Measurements from ENCODE around the gene CREB5.
"Not testable (repeated sequence)": the region's sequence is repeated elsewhere in the genome, so short reads cannot be mapped to it uniquely, and the experiment has no call there.

Gene CREB5

GRCh38 chr7:28411876-28412662 lies at the start of gene CREB5:
Gene CREB5 (plus strand): TSS chr7:28412518. CDS start chr7:28412915, 397 bp downstream.
- peak; percentile 85 for DNase-seq (ENCODE audit: low spot score)

DNA sequence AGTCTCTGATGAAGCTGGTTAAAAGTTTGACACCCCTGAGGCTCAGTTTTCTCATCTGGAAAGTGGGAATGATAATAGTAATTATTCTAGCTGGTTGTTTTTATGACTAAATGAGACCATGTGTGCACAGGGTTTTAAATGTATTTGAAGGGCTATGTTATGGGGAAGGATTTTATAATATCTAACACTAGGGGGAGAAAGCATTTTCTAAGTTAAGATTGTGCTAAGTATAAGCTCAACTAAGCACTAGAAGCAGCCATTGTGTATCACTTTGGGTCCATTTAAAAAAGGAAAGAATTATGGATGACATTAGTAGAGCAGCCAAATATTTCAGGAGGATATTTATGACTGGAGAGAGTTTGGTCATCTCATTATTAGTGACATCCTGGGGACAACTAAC lies 49.5 kb upstream of the CREB5 start:
- DNase-seq (ENCODE audit: low spot score): no peak

- no peak for DNase-seq (ENCODE audit: low spot score)
These were observed 48.2 kb upstream of the CREB5 start for GRCh38 chr7:28364082-28364481.

DNA sequence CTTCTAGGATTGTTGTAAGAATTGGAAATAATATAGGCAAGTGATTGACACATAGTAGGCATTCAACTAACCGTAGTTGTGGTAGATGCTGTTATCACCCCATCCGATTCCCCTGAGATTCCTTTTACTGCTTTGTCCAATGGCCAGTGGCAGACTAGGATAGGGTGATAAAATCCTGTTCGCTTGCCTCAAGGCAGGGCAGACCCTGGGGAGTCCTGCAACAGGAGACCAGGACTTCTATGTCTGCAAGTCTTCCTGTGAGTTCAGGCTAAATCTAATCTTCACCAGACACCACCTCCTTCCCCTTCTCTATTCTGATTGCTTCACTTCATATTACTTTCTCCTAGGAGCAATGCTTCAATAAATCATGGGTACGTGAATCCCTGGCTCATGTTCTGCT lies 42.8 kb upstream of the CREB5 start:
- DNase-seq (ENCODE audit: low spot score): no peak

DNA sequence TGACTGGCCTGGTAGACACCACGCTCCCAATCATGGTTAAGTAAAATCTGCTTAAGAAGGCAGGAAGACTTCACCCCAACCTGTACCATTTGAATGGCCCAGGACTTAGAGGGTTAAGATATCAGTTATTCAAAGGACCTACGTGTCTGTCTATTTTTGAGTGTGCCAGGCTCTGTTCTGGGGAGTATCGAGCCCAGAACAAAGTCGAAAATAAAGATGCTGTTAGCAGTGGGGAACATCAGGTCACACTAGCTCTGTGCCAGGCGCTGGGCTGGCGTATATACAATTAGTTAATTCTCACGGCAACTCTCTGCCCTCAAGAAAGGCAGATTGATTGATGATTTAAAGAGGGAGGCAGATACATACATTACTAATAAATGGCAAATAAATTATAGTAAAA lies 40.5 kb upstream of the CREB5 start:
- DNase-seq (ENCODE audit: low spot score): no peak

- DNase-seq (ENCODE audit: low spot score): no peak
These were observed 38.3 kb upstream of the CREB5 start for GRCh38 chr7:28373990-28374389.

DNA sequence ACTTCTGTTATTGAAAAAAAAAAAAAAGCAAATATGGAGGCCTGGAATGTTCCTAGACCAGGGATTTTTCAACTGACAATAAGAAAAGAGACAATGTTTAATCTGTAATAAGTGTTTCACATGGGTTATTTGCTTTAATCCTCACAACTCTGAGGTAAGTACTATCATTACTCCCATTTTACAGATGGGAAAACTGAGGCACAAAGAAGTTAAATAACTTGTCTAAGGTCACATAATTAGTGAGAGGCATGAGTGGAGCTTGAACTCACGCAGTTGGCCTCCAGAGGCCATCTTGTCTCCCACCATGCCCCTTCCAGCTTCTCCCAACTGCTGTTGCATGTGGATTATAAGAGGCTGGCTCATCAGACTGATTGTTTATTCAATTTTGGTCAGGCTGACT lies 36.6 kb upstream of the CREB5 start:
- no peak for DNase-seq (ENCODE audit: low spot score)

- no peak for DNase-seq (ENCODE audit: low spot score)
These were observed 35.7 kb upstream of the CREB5 start for GRCh38 chr7:28376634-28377033.

DNA sequence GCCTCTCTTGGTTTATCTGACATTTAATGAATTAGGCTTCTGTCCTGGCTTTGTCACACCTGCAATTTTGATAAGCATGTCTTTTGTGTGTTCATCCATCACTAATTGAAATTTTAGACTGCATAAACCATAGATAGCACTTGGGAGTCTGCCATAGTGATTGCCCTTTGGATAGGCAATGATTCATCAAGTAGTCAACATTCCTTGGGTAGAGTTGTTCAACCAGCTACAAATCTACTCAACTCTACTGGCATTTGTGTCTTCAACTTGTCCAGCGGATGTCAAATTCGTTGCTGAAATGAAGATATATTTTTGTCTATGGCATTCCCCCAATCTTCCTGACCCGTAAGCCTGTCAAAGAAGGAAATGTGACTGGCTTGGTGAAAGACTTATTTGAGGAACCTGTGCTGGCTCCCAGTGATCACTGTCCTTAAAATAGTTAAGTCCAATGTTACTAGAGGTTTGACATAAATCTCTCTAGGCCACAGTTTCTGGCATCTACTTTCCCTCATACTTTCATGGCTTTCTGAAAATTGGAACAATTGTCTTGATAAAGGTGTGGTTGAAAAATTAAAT lies 33.7 kb upstream of the CREB5 start:
- no peak for DNase-seq (ENCODE audit: low spot score)

DNA sequence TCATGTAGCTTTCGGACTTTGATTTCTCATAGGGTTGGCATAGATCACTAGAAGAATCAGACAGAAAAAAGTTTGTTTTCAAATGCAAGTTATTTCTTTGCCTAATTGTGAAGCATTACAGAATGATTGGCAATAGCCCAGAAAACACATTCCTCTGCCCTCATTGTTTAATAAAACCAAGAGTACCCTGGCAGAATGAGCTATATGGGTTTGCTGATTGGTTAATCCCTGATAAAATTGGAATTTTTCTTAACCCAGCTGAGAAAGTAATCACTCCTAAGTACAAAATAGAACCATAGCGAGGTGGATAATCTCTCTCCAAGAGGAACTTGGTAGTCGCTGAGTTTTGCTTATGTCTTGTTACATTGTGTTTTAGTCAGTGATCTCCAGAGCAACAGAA lies 30.9 kb upstream of the CREB5 start:
- no peak for DNase-seq (ENCODE audit: low spot score)

GRCh38 chr7:28382144-28382543 lies 30.2 kb upstream of the CREB5 start:
- no peak for DNase-seq (ENCODE audit: low spot score)

DNA sequence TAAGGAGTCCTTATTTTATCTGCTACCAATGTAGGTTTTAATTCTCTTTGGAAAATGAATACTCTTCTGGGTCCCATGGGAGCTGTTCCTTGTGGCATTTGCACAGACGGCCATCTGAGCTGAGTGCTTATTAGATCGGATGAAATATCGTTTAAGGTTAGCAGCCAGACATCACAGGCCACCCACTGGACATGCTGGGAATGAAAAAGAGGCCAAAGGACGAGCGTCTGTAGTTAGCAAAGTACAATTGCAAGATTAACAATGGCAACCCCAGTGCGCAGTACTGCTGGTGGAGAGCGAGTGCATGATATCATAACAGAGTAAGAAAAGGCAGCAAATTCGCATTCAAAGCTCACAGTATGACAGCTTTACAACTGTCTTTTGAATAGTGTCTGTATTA lies 28.3 kb upstream of the CREB5 start:
- DNase-seq (ENCODE audit: low spot score): peak; percentile 25

GRCh38 chr7:28389504-28390395 lies 22.6 kb upstream of the CREB5 start:
- DNase-seq (ENCODE audit: low spot score): peak; percentile 84

- DNase-seq (ENCODE audit: low spot score): peak; percentile 21
These were observed 21.9 kb upstream of the CREB5 start for GRCh38 chr7:28390426-28390825.

- no peak for DNase-seq (ENCODE audit: low spot score)
These were observed 20.0 kb upstream of the CREB5 start for GRCh38 chr7:28392289-28392688.

- no peak for DNase-seq (ENCODE audit: low spot score)
These were observed 16.9 kb upstream of the CREB5 start for GRCh38 chr7:28395404-28395803.

DNA sequence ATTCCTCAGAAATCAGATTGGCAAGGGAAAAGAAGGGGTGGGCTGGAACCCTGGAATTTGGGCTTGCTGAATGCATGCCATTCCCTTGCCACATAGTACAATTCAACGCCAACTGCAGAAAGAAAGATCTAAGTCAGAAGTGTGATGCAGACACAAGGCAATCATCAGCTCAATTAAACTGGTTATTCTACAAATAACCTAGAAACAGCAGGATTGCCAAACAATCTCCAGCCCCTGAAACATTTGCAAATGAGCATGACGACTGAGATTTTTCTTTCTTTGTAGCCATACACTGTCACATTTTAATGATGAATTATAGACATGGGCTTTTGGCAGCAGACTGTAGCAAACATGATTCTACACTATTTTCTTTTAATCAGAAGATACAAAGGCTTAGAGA lies 16.5 kb upstream of the CREB5 start:
- no peak for DNase-seq (ENCODE audit: low spot score)

- no peak for DNase-seq (ENCODE audit: low spot score)
These were observed 15.2 kb upstream of the CREB5 start for GRCh38 chr7:28397141-28397540.

DNA sequence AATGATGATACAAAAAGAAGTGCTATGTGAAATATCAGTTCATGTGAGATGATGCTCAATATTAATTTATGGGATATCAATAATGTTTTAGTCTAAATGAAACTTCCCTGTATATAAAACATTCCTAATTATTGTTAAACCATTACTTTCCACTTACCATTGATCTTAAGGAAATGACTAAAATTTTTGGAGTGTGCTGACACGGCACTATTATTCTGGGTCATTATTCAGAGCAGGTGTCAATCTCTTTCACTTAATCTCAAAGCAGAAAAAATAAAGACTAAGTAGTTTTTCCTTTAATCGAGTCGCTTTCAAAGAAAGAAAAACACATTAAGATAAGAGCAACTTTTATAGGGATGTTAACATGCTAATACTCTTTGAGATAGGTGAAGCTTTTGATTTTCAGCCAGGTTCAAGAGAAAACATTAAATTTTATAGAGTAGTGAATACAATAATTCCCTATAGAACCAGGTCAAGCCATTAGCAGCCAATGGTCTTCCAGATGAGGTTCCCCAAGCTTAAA lies 11.4 kb upstream of the CREB5 start:
- DNase-seq (ENCODE audit: low spot score): no peak

- not testable (repeated sequence) for DNase-seq (ENCODE audit: low spot score)
These were observed 10.8 kb upstream of the CREB5 start for GRCh38 chr7:28401567-28401966.

GRCh38 chr7:28405662-28406061 lies 6.7 kb upstream of the CREB5 start:
- no peak for DNase-seq (ENCODE audit: low spot score)

DNA sequence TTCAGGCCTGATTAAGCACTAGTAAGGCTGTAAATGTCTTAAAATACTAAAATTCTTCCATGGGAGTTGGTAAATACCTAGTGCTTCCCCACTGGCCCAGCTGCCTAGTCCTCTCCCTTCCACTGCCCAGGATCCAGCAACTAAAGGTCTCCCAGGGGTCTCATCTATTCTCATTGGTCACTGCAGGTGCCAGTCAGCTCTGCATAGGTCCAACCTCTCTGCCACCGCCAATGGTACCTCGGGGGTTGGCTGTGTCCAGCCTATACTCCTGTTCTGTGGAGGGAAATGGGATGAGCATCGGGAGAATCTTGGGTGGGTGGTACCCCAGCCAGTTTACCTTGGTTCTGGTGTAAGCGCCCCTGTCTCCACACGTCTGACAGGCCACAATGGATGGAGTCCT lies 6.1 kb upstream of the CREB5 start:
- no peak for DNase-seq (ENCODE audit: low spot score)

DNA sequence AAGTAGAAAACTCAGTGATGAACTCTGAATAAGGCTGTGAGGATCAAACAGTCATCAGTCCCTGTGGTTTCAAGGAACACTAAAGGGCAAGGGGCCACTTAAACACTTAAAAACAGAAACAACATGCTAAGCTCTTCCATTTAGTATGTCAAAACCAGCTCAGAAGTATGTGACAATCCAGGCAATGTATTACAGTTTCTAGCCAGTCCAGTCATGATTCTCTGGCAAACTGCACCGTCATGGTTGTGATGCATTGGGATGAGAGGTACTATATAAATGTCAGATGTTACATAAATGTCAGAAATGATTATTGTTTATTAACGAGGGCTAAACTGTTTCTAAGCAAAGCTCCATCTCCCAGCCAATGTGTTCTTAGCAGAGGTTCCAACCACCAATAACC lies 4.7 kb upstream of the CREB5 start:
- DNase-seq (ENCODE audit: low spot score): peak; percentile 61
